ENCODE measurements around the gene DLGAP1.

Gene DLGAP1

GRCh38 chr18:4236940-4237663, 218.0 kb downstream of the DLGAP1 start:
- Histone ChIP-seq H3K27ac (no peak overlapping the region), H3K4me3 (no peak overlapping the region)
- DNase-seq (ENCODE audit: low spot score), result no peak
- TF ChIP-seq CTCF (IDR thresholded peaks at IDR 0.05), result no peak

- no peak for DNase-seq (ENCODE audit: low spot score)
- TF ChIP-seq CTCF (IDR thresholded peaks at IDR 0.05), result no peak
- H3K27ac ChIP-seq, result no peak overlapping the region
- no peak overlapping the region for H3K4me3 ChIP-seq
Observed at GRCh38 chr18:4233468-4233867, 221.6 kb downstream of the DLGAP1 start.

GRCh38 chr18:4232656-4233055, 222.5 kb downstream of the DLGAP1 start:
- no peak for TF ChIP-seq CTCF (IDR thresholded peaks at IDR 0.05)
- no peak for DNase-seq (ENCODE audit: low spot score)
- Histone ChIP-seq H3K27ac (no peak overlapping the region), H3K4me3 (no peak overlapping the region)

- Histone ChIP-seq H3K4me3 (no peak overlapping the region), H3K27ac (no peak overlapping the region)
- no peak for DNase-seq (ENCODE audit: low spot score)
- TF ChIP-seq CTCF (IDR thresholded peaks at IDR 0.05), result no peak
Observed at GRCh38 chr18:4231260-4231659, 223.8 kb downstream of the DLGAP1 start.

GRCh38 chr18:4230450-4231168, 224.5 kb downstream of the DLGAP1 start:
- no peak for TF ChIP-seq CTCF (IDR thresholded peaks at IDR 0.05)
- no peak overlapping the region for H3K4me3 ChIP-seq
- no peak for DNase-seq (ENCODE audit: low spot score)
- no peak overlapping the region for H3K27ac ChIP-seq

GRCh38 chr18:4224031-4224704, 230.9 kb downstream of the DLGAP1 start:
- DNase-seq (ENCODE audit: low spot score), result no peak
- no peak overlapping the region for H3K27ac ChIP-seq
- TF ChIP-seq CTCF (IDR thresholded peaks at IDR 0.05), result no peak

More at GRCh38 chr18:4224031-4224704, 230.9 kb downstream of the DLGAP1 start:
- H3K4me3 ChIP-seq, result no peak overlapping the region
